Measurements from ENCODE around the gene FGF3.

Gene FGF3

DNA sequence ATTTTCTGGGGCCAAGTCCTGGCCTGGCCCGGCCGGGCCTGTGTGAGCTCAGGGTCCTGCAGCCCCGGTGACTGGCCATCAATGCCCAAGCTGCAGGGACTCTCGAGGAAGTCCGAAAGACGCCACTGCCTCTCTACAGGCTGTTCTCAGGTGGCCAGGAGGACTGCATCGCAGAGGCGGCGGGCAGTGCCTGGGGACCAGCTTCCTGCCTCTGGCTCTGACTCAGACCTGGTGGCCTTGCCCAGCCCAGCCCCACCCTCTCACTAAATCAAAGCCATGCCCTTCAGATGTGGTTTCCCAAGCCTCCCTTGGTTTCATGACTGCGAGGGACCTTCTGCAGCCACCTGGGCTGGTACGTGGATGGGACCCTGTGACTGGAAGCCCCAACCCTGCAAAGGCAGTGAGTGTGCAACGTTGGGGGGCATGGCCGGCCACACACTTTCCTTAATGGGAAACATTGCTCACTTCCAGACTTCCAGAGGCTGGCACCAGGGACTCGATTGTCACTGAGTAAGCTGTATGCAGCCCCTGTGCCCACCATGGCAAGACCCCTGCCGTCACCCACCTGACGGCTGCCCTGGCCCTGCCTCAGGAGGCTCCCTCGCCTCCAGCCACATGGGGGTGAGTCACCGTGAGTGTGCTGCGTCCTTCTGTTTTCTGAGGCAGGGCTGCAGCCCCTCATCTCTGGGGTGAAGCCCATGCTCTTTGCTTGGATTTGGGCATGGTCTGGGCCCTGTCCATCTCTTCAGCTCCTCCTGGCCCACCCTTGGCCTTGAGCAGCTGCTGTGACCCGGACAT lies 6.0 kb upstream of the FGF3 start:
- no peak for DNase-seq (ENCODE audit: low read depth in 2 of 2)

DNA sequence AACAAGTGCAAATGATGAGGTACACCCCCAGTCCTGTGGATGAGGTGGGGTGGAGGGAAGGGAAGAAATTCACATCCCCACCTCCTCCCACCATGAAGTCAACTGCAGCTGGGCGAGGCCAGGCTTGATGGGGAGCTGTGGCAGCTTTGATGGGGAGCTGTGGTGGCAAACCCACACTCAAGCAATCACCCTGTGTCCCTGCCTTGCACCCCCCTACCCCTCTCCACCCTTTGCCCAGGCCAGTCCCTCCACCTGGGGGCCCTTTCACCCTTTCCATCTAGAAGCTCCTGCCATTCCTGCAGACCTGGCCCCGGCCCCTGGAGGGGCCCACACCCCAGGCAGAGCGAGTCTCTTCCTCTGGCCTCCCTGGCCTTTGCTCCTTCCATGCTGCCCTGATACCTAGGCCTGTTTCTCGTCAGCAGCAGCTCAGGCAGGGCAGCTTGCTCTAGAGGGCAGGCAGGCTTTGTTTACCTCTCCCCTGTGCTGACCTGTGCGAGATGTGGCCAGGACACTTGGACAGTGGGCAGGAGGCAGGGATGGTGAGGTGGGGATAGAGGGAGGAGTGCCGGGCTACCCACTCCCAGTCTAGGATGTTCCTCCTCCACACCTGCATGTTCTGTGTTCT lies 4.5 kb upstream of the FGF3 start:
- DNase-seq (ENCODE audit: low read depth in 2 of 2), result no peak

GRCh38 chr11:69822676-69823494 lies 3.7 kb upstream of the FGF3 start:
- DNase-seq (ENCODE audit: low read depth in 2 of 2), result no peak

- DNase-seq (ENCODE audit: low read depth in 2 of 2), result no peak
These were observed 2.4 kb upstream of the FGF3 start for GRCh38 chr11:69821511-69822040.

GRCh38 chr11:69820441-69820840 lies 1.2 kb upstream of the FGF3 start:
- no peak for DNase-seq (ENCODE audit: low read depth in 2 of 2)

DNA sequence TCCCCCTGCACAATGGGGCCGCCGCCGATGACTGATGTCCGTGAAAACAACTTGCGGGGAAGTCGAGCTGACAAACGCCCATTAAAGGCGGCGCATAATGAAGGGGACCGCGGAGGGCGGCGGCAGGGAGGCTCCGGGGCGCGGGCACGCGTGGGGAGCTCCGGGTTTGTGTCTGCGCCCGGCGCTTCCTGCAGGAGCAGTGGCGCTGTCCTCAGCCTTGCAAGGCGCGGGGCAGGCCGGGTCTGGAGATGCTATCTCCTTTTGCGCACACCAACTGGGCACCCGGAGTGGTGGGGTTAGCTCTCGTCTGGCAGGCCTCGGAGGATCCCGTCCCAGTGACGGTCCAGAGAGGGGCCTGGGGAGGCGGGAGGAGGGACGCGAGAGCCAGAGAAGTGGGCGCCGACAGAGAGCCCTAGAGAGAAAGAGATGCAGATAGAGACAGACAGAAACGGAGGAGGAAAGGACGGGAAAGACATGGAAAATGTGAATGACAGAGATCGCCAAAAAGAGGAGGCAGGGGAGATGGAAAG lies 390 bp upstream of the FGF3 start:
- DNase-seq (ENCODE audit: low read depth in 2 of 2), result no peak

- DNase-seq (ENCODE audit: low read depth in 2 of 2), result no peak
These were observed 999 bp downstream of the FGF3 start for GRCh38 chr11:69818231-69818602.

DNA sequence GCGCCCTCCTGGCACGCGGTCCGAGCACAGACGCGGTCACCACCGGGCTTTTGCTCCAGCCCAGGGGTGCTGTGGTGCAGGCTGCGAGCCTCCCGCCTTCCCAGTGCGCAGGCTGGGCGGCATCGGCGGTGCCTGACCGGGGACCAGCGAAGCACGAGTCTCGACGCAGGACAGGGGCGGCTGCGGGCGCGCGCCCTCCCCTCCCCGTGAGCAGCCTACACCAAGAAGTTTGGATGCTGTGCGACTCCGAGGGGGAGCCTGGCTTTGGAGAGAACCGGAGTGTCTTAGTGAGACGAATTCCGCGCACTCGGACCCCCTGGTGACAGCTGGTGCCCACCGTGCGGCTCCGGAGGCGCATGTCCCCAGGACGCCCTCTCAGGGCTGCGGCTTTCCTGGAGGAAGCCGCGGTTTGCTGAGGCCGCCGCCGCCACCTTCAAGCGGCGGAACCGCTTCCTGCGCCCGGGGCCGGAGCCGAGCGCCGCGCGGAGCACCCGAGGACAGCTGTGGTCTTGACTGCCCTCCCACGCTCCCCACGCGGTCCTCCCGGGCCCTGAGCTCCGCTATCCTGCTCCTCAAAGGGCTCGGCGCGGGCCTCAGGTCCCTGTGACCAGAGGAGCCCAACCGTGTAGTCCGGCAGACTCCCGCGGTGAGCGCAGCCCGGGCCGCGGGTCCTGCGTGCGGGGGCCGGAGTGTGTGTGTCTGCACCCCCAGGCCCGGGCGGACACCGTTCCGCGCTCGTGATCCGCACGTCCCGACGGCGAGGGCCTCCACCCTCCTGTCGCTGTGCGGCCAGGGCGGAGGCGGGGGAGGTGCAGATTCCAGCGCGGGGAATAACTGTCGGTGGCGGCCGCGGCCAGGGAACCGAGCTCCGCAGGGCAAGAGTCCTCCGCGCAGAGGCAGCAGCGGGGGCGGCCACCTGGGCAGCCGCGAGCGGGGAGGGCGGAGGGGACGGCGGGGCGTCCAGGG lies 1.7 kb downstream of the FGF3 start:
- no peak for DNase-seq (ENCODE audit: low read depth in 2 of 2)

GRCh38 chr11:69816671-69817070 lies 2.5 kb downstream of the FGF3 start:
- no peak for DNase-seq (ENCODE audit: low read depth in 2 of 2)

GRCh38 chr11:69815973-69816372 lies 3.2 kb downstream of the FGF3 start:
- no peak for DNase-seq (ENCODE audit: low read depth in 2 of 2)

- no peak for DNase-seq (ENCODE audit: low read depth in 2 of 2)
These were observed 4.3 kb downstream of the FGF3 start for GRCh38 chr11:69814902-69815301.

- DNase-seq (ENCODE audit: low read depth in 2 of 2), result no peak
These were observed 4.8 kb downstream of the FGF3 start for GRCh38 chr11:69814411-69814810.

GRCh38 chr11:69813839-69814238 lies 5.4 kb downstream of the FGF3 start:
- no peak for DNase-seq (ENCODE audit: low read depth in 2 of 2)

- DNase-seq (ENCODE audit: low read depth in 2 of 2), result no peak
These were observed 6.3 kb downstream of the FGF3 start for GRCh38 chr11:69812946-69813345.

DNA sequence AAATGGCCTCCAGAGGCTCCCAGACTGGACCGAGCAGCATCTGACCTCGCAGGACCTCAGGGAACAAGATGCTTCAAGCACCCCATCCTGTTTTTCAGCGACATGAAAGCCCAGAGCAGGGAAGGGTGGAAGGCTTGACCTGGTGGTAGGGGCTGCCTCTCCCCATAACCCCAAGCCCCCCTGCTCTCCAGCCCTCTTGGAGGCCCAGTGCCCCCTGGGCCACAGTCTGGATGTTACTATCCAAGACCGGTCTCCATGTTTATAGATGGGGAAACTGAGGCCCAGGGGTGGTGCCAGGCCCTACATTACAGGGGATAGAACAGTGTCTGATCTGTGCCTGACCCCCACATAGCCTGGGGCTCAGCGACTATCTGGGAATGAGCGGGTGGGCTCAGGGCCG lies 7.0 kb downstream of the FGF3 start:
- no peak for DNase-seq (ENCODE audit: low read depth in 2 of 2)

- DNase-seq (ENCODE audit: low read depth in 2 of 2), result no peak
These were observed 7.8 kb downstream of the FGF3 start for GRCh38 chr11:69811431-69811830.

DNA sequence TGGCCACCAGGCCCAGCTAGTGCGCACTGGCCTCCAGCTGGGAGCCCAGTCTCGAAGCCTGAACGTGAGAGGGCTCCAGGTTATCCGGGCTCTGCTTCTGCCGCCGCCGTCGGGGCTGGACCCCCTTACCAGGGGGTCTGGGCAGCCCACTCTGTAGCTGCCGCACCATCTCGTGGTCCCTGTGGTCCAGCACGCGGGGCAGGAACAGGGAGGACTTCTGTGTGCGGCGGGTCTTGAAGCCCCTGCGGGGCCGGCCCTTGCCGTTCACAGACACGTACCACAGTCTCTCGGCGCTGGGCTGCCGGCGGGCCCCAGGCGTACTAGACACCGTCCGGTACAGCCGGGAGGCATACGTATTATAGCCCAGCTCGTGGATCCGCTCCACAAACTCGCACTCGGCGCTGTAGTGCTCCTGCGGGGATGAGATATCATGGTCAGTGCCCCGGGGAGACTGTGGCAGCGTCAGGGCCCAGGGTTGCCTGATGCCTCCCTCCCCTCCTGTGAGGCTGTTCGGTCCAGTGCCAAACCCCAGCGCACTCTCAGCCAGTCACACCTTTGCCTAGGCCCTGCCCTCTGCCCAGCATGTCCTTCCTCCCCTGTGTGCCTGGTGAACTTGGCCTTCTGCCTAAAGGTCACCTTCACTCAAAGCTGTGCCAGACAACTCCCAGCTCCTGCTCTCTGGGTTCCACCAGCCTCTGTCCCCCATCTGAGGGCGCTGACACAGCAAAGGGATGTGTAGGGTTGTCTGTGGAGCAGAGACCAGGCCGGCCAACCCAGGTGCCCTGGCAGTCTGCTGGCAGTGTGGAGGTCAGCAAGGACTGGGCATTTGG lies 8.7 kb downstream of the FGF3 start:
- no peak for DNase-seq (ENCODE audit: low read depth in 2 of 2)

GRCh38 chr11:69808667-69809086 lies 10.5 kb downstream of the FGF3 start:
- DNase-seq (ENCODE audit: low read depth in 2 of 2), result no peak

- DNase-seq (ENCODE audit: low read depth in 2 of 2), result no peak
These were observed 12.0 kb downstream of the FGF3 start for GRCh38 chr11:69807106-69807815.

Data from stimulated activated CD4-positive, alpha-beta T cell treated with anti-CD3 and anti-CD28 coated beads, Interleukin-1b, Interleukin-23, amount 100 ng/mL, for 1 hour (primary cell).